A673 (cell line): ENCODE results near the gene APBB1IP. TPM values are rescaled to one million over a fixed set of nuclear protein-coding genes. Genes with fewer than 3 reads are reported as not detected.
A peak's percentile ranks its signal among the peaks of the same experiment; 100 is the strongest.
"Not testable (repeated sequence)": the region's sequence is repeated elsewhere in the genome, so short reads cannot be mapped to it uniquely, and the experiment has no call there.

Experiments
- BruUV-seq: library from RNA; stranded (reverse); fragments of 400-500 nt; replicated peaks from 2 replicates; lab custom pipeline; 2021; lab: Mats Ljungman, UMichigan
- CTCF ChIA-PET: fragments of 300-600 bp; sonication (Branson Sonifier 250); formaldehyde crosslinking; loops from one replicate; lab custom pipeline; 2022; ENCODE audit warnings: antibody characterized with exemption; lab: Charles Lee
- POLR2A ChIA-PET: fragments of 300-600 bp; sonication (Branson Sonifier 250); formaldehyde crosslinking; loops from one replicate; lab custom pipeline; 2022; ENCODE audit warnings: antibody characterized with exemption; ENCODE audit not compliant: low non-redundant PET; lab: Charles Lee
- DNase-seq: peaks from one replicate; pipeline ENCODE4 v3.0.0-alpha.2; 2015; ENCODE audit warnings: low spot score
- H3K27ac ChIP-seq: fragments of 200-600 bp; sonication (generic); 2 replicates; pipeline ENCODE4 v1.5.1; 2016; ENCODE audit warnings: mixed run types, low read depth, mild to moderate bottlenecking, mixed read lengths, antibody characterized with exemption, low read length; ENCODE audit not compliant: poor library complexity, severe bottlenecking
- H3K27me3 ChIP-seq: fragments of 200-600 bp; sonication (generic); replicated peaks from 2 replicates; pipeline ENCODE4 v1.6.1; 2017; ENCODE audit warnings: mixed run types, low read depth, mild to moderate bottlenecking, mixed read lengths, antibody characterized with exemption, low read length; ENCODE audit not compliant: insufficient read depth, poor library complexity
- H3K36me3 ChIP-seq: fragments of 200-600 bp; sonication (generic); 2 replicates; pipeline ENCODE4 v1.6.1; 2016; ENCODE audit warnings: mixed run types, mild to moderate bottlenecking, mixed read lengths, antibody characterized with exemption, low read length; ENCODE audit not compliant: insufficient read depth, poor library complexity, severe bottlenecking
- H3K4me1 ChIP-seq: fragments of 200-600 bp; sonication (generic); 2 replicates; pipeline ENCODE4 v1.6.1; 2017; ENCODE audit warnings: mixed run types, mild to moderate bottlenecking, mixed read lengths, antibody characterized with exemption, low read length; ENCODE audit not compliant: insufficient read depth, poor library complexity, severe bottlenecking
- H3K4me3 ChIP-seq: fragments of 200-600 bp; sonication (generic); 2 replicates; pipeline ENCODE4 v1.5.1; 2016; ENCODE audit warnings: low read depth, mixed run types, mild to moderate bottlenecking, mixed read lengths, low read length; ENCODE audit not compliant: poor library complexity, severe bottlenecking
- H3K9me3 ChIP-seq: fragments of 200-600 bp; sonication (generic); 2 replicates; pipeline ENCODE4 v1.6.1; 2016; ENCODE audit warnings: mixed run types, low read depth, mild to moderate bottlenecking, mixed read lengths, antibody characterized with exemption, low read length; ENCODE audit not compliant: poor library complexity, severe bottlenecking
- EZH2 ChIP-seq: fragments of 200-600 bp; sonication (generic); IDR thresholded peaks from 2 replicates; pipeline ENCODE4 v1.6.1; 2017; ENCODE audit warnings: borderline replicate concordance, low read depth, mild to moderate bottlenecking, mixed read lengths, antibody characterized with exemption, low read length; ENCODE audit not compliant: poor library complexity, severe bottlenecking
- intact Hi-C: fragments of 100-400 bp; cut with micrococcal nuclease; formaldehyde crosslinking; loops from one replicate; pipeline ENCODE4 v1.10.0; 2022; ENCODE audit not compliant: unreplicated experiment
- total RNA-seq: library from RNA; stranded (reverse); gene quantifications from 2 replicates; pipeline ENCODE4 v1.2.3, GENCODE V29; 2021
- TF ChIP-seq, protein P1 (sequence below): fragments of 300-800, 200-600 bp; sonication (generic); conservative IDR thresholded peaks from 2 replicates; pipeline ENCODE4 v1.5.1; 2017; ENCODE audit warnings: low read depth, mild to moderate bottlenecking, antibody characterized with exemption, low read length, moderate library complexity, mixed read lengths

APBB1IP gene
- total RNA-seq, 1 experiment from 2014 or later, result not detected

DNA sequence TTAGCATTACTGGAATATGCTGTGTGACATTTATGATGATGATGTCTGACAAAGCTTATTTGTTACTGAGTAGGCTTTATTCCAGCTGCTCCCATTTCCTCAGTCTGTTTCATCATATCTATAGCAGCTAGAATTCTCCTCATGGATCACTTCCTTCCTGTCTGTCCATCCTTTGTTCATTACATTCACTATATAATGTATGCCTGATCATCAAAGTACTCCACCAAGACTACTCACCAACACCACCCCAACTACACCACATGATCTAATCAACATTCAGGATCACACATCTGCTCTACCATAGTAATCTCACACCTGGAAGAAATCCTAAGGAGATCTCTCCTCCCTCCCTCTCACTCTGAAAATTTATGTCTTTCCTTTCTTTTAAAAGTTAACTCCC lies 61.3 kb downstream of the APBB1IP start:
- ChIA-PET CTCF (no interaction called here), POLR2A (no interaction called here)
- no peak for TF ChIP-seq EZH2
- TF ChIP-seq, protein P1, sequence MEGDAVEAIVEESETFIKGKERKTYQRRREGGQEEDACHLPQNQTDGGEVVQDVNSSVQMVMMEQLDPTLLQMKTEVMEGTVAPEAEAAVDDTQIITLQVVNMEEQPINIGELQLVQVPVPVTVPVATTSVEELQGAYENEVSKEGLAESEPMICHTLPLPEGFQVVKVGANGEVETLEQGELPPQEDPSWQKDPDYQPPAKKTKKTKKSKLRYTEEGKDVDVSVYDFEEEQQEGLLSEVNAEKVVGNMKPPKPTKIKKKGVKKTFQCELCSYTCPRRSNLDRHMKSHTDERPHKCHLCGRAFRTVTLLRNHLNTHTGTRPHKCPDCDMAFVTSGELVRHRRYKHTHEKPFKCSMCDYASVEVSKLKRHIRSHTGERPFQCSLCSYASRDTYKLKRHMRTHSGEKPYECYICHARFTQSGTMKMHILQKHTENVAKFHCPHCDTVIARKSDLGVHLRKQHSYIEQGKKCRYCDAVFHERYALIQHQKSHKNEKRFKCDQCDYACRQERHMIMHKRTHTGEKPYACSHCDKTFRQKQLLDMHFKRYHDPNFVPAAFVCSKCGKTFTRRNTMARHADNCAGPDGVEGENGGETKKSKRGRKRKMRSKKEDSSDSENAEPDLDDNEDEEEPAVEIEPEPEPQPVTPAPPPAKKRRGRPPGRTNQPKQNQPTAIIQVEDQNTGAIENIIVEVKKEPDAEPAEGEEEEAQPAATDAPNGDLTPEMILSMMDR, result no peak
- Histone ChIP-seq H3K27ac (no peak overlapping the region), H3K27me3 (no peaks in the 10 kb centered on the region), H3K9me3 (no peaks in the 10 kb centered on the region), H3K4me3 (no peak overlapping the region), H3K36me3 (no peaks in the 10 kb centered on the region), H3K4me1 (no peaks in the 10 kb centered on the region)
- no TSS peak for BruUV-seq
- peak; percentile 32 for DNase-seq
- intact Hi-C loops, result no loop called here

DNA sequence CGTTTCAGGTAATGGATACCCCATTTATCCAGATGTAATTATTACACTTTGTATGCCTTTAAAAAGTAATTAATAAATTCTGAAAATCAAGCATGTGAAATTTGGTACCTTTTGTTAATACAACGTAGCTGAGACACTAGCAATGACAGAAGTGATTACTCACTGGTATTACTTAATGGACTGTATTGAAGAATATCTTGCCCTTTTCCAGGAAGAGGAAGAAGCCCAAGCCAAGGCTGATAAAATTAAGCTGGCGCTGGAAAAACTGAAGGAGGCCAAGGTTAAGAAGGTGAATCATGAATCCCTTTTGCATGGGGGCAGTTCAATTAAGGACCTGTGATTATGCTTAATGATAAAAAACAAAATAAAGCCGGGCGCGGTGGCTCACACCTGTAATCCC lies 64.8 kb downstream of the APBB1IP start:
- no peak for TF ChIP-seq EZH2
- TF ChIP-seq, protein P1, result no peak
- no peak overlapping the region for H3K4me3 ChIP-seq
- no TSS peak for BruUV-seq
- no peaks in the 10 kb centered on the region for H3K36me3 ChIP-seq
- no peaks in the 10 kb centered on the region for H3K9me3 ChIP-seq
- H3K4me1 ChIP-seq, result no peaks in the 10 kb centered on the region
- H3K27me3 ChIP-seq, result no peaks in the 10 kb centered on the region
- POLR2A ChIA-PET, result no interaction called here
- intact Hi-C loops, result no loop called here
- no peak for DNase-seq
- CTCF ChIA-PET, result no interaction called here
- no peak overlapping the region for H3K27ac ChIP-seq

DNA sequence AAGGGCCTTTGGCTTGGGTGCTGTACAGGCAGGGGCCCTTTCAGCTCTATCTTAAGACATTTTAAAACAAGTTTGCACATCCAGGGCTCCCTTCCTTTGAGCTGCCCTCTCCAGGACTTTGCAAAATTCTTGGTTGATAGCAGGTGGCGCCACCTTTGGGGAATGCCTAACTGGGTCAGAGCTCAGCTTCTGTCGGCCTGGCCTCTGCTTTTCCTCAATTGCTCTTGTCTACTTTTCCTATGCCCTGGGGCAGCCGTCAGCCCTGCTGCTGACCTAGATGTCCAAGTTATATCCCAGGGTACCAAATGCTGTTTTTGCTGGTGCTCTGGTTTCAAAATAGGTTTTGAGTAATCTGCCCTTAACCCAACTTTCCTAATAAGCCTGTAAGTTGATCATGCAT lies 65.8 kb downstream of the APBB1IP start:
- CTCF ChIA-PET, result no interaction called here
- H3K36me3 ChIP-seq, result no peaks in the 10 kb centered on the region
- no peak for DNase-seq

DNA sequence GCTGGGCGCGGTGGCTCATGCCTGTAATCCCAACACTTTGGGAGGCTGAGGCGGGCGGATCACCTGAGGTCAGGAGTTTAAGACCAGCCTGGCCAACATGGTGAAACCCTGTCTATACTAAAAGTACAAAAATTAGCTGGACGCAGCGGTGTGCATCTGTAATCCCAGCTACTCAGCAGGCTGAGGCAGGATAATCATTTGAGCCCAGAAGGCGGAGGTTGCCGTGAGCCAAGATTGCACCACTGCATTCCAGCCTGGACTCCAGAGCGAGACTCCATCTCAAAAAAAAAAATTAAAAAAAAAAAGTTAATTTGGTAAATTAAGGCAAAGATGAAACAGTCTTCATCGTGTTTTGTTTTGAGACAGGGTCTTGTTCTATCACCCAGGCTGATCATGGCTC lies 66.3 kb downstream of the APBB1IP start:
- CTCF ChIA-PET, H3K36me3 ChIP-seq, H3K27me3 ChIP-seq, H3K9me3 ChIP-seq, H3K4me1 ChIP-seq, H3K27ac ChIP-seq, intact Hi-C loops, BruUV-seq, DNase-seq, POLR2A ChIA-PET, H3K4me3 ChIP-seq: not testable (repeated sequence)

More for the DNA sequence above, 65.8 kb downstream of the APBB1IP start:
- no TSS peak for BruUV-seq
- Histone ChIP-seq H3K4me3 (no peak overlapping the region), H3K27ac (no peak overlapping the region), H3K9me3 (no peaks in the 10 kb centered on the region), H3K27me3 (no peaks in the 10 kb centered on the region), H3K4me1 (no peaks in the 10 kb centered on the region)
- intact Hi-C loops, result no loop called here
- POLR2A ChIA-PET, result no interaction called here
- TF ChIP-seq, protein P1, result peak; percentile 31; the same call in 1 of the 2 replicates
- TF ChIP-seq EZH2, result no peak
